HG03439 (cell line): ENCODE data around the gene GJC1.

Source experiments
- ATAC-seq: cut with Tn5 transposase; IDR thresholded peaks from one replicate; pipeline ENCODE4 v1.9.1; 2021; ENCODE audit warnings: mild to moderate bottlenecking, moderate library complexity; ENCODE audit not compliant: unreplicated experiment

The GJC1 gene

GRCh38 chr17:44804302-44805089, 25.6 kb downstream of the GJC1 start:
- ATAC-seq, result no peak

GRCh38 chr17:44801880-44802279, 28.2 kb downstream of the GJC1 start:
- no peak for ATAC-seq

DNA sequence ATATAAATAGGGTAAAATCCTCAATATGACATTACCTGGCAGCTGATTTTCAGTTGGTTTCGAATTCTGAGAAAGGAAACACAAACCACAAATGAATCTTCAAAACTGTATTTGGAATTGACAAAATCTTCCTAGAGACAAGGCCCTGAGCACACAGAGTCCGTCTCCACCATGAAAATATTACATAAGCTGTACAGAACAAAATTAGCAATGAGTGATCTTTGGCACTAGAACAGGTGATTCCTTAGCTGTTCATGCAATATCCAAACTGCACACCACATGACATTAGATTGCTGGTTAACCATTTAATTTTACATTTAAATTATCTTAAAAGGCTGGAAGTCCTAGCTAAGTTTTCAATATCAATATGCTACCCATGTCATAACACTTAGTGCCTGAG, 31.7 kb downstream of the GJC1 start:
- ATAC-seq, result no peak

DNA sequence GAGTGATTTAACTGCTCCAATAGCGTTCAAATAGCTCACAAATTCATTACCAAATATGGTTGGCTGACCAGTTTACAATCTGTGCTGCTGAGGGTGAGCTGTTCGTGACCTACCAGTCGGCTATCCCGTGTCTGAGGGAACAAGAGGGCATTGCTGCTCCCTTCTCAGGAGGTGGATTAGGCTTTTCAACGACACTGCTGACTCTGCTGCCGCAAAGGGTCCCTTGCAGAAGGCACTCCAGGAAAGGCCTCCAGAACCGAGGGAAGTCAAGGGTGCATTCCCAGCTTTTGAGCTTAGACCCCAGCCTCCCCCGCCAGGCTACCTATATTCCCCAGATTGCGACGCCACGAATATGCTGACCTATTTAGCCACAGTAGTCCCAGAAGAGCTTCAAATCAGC, 32.3 kb downstream of the GJC1 start:
- no peak for ATAC-seq

DNA sequence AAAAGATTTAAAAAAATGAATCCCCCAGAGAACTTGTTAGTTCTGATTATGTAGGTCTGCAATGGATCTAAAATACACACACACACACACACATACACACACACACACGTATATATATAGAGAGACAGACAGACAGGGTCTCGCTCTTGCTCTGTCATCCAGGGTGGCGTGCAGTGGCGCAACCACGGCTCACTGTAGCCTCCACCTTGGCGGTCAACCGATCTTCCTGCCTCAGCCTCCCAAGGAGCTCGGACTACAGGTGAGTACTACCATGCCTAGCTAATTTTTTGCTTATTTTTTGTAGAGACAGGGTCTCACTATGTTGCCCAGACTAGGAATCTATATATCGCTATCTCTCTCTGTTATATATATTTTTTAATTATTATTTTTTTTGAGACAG, 33.4 kb downstream of the GJC1 start:
- ATAC-seq, result no peak

- no peak for ATAC-seq
Observed at GRCh38 chr17:44795928-44796327, 34.2 kb downstream of the GJC1 start.

GRCh38 chr17:44795421-44795820, 34.7 kb downstream of the GJC1 start:
- ATAC-seq, result no peak

GRCh38 chr17:44794851-44795413, 35.2 kb downstream of the GJC1 start:
- ATAC-seq, result no peak

DNA sequence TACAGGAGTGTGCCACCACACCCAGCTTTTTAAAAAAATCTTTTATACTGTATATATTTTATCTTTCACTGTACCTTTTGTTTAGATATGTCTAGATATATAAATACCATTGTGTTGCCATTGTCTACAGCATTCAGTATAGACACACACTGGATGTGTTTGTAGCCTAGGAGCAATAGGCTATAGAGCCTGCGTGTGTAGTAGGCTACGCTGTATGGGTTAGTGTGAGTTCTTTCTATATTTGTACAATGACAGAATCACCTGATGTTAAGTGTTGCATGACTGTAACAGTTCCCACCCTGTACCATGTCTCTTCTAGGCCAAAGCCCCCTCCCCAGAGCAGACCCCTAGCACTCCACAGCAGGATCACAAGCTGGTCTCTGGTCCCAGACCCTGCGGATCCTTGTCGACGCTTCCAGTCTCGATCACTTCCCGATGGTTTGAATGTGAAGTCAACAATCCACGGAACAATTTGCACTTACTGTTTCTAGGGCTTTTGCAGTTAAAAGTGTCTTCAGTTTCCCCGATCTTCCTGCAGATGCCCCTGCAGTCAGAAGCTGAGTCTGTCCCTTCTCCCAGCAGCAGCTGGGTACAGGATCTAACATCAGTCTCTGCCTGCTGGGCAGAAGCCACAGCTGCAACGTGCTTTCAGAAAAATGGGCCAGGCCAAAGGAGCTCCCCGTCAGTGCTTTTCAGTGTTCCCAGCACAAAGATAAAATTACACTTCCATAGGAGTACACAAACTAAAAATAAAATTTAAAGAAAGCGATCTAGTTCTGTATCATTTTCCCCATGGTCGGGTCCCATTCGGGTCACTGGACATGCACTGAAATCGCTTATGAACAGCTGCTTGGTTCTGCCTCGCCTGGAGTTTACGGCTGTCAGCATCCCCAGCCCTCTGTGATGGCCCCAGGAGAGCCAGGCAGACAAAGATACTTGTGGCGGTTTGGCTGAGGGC, 35.9 kb downstream of the GJC1 start:
- ATAC-seq, result no peak

GRCh38 chr17:44792276-44792675, 37.8 kb downstream of the GJC1 start:
- no peak for ATAC-seq

DNA sequence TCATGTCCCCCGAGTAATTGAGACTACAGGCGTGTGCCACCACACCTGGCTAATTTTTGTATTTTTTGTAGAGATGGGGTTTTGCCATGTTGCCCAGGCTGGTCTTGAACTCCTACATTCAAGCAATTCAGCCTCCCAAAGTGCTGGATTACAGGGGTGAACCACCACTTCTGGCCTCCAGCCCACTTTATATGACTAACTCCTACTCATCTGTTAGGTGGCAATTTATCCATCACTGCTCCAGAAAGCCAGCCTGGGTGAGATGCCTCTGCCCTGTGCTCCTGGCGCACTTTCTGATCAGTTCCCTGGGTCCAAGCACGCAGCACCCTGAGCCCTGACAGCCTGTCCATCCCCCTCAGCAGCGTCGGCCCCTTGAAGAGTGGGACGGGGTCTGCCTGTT, 41.9 kb downstream of the GJC1 start:
- ATAC-seq, result no peak

- ATAC-seq, result no peak
Observed at GRCh38 chr17:44787271-44787940, 42.7 kb downstream of the GJC1 start.

GRCh38 chr17:44786551-44787081, 43.5 kb downstream of the GJC1 start:
- ATAC-seq, result no peak

DNA sequence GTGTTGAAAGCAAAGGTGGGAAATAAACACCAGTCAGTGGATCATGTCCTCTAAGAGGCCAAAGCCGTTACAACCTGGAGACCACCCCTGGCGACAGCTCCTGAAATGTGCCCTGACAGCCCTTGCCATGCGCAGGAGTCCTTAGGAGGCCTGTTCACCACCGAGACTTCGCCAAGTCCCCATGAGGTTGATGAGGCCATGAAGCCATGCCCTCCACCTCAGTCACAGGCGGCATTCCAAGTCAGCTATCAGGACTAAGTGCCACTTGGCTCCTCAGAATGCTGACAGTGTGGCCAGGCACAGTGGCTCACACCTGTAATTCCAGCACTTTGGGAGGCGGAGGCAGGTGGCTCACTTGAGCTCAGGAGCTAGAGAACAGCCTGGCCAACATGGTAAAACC, 44.2 kb downstream of the GJC1 start:
- no peak for ATAC-seq

DNA sequence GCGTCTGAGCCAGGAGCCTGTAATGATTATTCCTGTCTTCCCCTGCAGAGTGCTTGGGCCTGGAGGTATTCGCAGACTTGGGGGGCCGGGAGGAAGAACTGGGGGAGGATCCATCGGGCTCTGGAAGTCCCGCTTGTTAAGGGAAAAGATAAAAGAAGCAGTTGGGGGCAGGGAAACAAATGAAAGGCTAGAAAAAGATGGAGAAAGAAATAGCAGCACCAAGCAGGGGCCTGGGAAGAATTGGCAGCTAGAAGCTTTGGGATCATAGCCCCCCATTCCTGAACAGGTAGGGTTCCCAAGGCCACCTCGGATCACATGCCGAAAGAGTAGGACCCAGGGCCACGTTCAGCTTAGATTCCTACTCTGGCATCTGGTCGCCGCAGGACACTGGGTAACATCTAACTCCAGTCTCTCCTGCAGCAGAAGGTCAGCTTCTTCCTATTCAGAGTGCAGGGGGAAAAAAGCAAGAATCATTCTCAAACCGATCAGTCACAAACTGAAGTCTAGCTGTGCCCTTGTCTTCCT, 47.7 kb downstream of the GJC1 start:
- no peak for ATAC-seq

- ATAC-seq, result no peak
Observed at GRCh38 chr17:44781551-44782325, 48.3 kb downstream of the GJC1 start.

GRCh38 chr17:44780845-44781480, 49.1 kb downstream of the GJC1 start:
- no peak for ATAC-seq

DNA sequence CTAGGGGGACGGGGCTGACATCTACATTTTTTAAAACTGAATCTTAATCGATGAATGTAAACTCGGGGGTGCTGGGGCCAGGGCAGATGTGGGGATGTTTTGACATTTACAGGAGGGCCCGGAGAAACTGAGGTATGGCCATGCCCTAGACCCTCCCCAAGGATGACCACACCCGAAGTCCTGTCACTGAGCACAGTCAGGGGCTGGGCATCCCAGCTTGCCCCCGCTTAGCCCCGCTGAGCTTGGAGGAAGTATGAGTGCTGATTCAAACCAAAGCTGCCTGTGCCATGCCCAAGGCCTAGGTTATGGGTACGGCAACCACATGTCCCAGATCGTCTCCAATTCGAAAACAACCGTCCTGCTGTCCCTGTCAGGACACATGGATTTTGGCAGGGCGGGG, 49.9 kb downstream of the GJC1 start:
- ATAC-seq, result no peak
